OCI-LY1 (cell line): Measurements from ENCODE around the gene SERPIND1.

Experiments
- H2AFZ ChIP-seq: fragments of 200-600 bp; sonication (generic), shearing (Covaris generic); 2 replicates; pipeline ENCODE4 v1.6.0; 2014; ENCODE audit warnings: antibody characterized with exemption, mild to moderate bottlenecking, low read length
- H3F3A ChIP-seq: fragments of 200-600 bp; sonication (generic), shearing (Covaris generic); 2 replicates; pipeline ENCODE4 v1.6.0; 2014; ENCODE audit warnings: mild to moderate bottlenecking, antibody characterized with exemption, low read length, moderate library complexity; ENCODE audit not compliant: insufficient read depth
- H3K27ac ChIP-seq: fragments of 200-600 bp; sonication (generic); 2 replicates; pipeline ENCODE4 v1.5.1; 2014; ENCODE audit warnings: low read length, mixed run types, mild to moderate bottlenecking, low read depth; ENCODE audit not compliant: poor library complexity, severe bottlenecking
- H3K27me3 ChIP-seq: fragments of 200-600 bp; sonication (generic); 2 replicates; pipeline ENCODE4 v1.6.0; 2014; ENCODE audit warnings: antibody characterized with exemption, mild to moderate bottlenecking, low read length, moderate library complexity; ENCODE audit not compliant: insufficient read depth
- H3K36me3 ChIP-seq: fragments of 200-600 bp; sonication (generic); 2 replicates; pipeline ENCODE4 v1.6.1; 2014; ENCODE audit warnings: mild to moderate bottlenecking, antibody characterized with exemption, low read length, moderate library complexity, mixed read lengths; ENCODE audit not compliant: insufficient read depth
- H3K4me1 ChIP-seq: fragments of 200-600 bp; sonication (generic); 2 replicates; pipeline ENCODE4 v1.5.1; 2014; ENCODE audit warnings: mild to moderate bottlenecking, low read length, moderate library complexity; ENCODE audit not compliant: insufficient read depth, severe bottlenecking
- H3K4me2 ChIP-seq: fragments of 200-600 bp; sonication (generic), shearing (Covaris generic); 2 replicates; pipeline ENCODE4 v1.6.1; 2014; ENCODE audit warnings: low read length
- H3K4me3 ChIP-seq: fragments of 200-600 bp; sonication (generic); 2 replicates; pipeline ENCODE4 v1.5.1; 2014; ENCODE audit warnings: low read length, low read depth, mild to moderate bottlenecking, mixed read lengths; ENCODE audit not compliant: poor library complexity, severe bottlenecking
- H3K79me2 ChIP-seq: fragments of 200-600 bp; shearing (Covaris generic); 2 replicates; pipeline ENCODE4 v1.6.1; 2016; ENCODE audit warnings: mixed run types, low read length, mixed read lengths; ENCODE audit not compliant: insufficient read depth
- H3K9ac ChIP-seq: fragments of 200-600 bp; sonication (generic), shearing (Covaris generic); 2 replicates; pipeline ENCODE4 v1.6.1; 2014; ENCODE audit warnings: mild to moderate bottlenecking, low read length, mixed read lengths
- H3K9me2 ChIP-seq: fragments of 200-600 bp; sonication (generic), shearing (Covaris generic); 2 replicates; pipeline ENCODE4 v1.6.1; 2014; ENCODE audit warnings: low read depth, mild to moderate bottlenecking, low read length, mixed read lengths
- H3K9me3 ChIP-seq: fragments of 200-600 bp; shearing (Covaris generic); 2 replicates; pipeline ENCODE4 v1.6.1; 2014; ENCODE audit warnings: low read length, mixed read lengths
- H4K20me1 ChIP-seq: fragments of 200-600 bp; sonication (generic), shearing (Covaris generic); 2 replicates; pipeline ENCODE4 v1.6.0; 2016; ENCODE audit warnings: mild to moderate bottlenecking, low read length; ENCODE audit not compliant: insufficient read depth
- CTCF ChIP-seq: fragments of 200-600 bp; sonication (generic), shearing (Covaris generic); IDR thresholded peaks from 2 replicates; pipeline ENCODE4 v1.5.1; 2017; ENCODE audit warnings: mild to moderate bottlenecking, antibody characterized with exemption, low read length, moderate library complexity, mixed read lengths
- EZH2 ChIP-seq: fragments of 200-600 bp; sonication (generic), shearing (Covaris generic); IDR thresholded peaks from 2 replicates; pipeline ENCODE4 v1.8.0; 2017; ENCODE audit warnings: borderline replicate concordance, mixed run types, mild to moderate bottlenecking, antibody characterized with exemption, low read length, moderate library complexity, mixed read lengths

The SERPIND1 gene

DNA sequence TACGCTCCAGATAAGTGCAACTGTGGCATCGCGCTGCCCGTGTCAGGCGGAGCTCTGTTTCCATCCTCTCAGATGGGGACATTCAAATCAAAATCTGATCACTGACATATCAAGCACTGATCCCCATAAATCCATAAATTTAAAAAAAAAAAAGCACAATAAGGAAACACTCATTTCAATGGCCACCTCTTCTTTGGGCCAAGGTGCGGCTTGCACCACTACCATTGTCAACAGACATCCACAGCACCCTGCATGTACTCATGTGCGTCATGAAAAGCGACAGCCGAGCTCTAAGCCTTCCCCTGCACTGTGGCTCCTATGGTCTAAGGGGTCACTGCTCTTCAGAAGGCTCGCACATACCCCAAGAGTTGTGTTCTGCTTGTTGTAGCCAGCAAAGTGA is 26.7 kb upstream of the SERPIND1 start:
- Histone ChIP-seq H3K4me1 (peaks cover 38% of the 10 kb centered on the region), H3K27ac (no peak overlapping the region), H4K20me1 (no peaks in the 10 kb centered on the region), H3K9ac (no peak overlapping the region), H3K36me3 (peaks cover 66% of the 10 kb centered on the region; the same call in 1 of the 2 replicates), H3K79me2 (no peaks in the 10 kb centered on the region), H3K9me2 (no peaks in the 10 kb centered on the region), H3K4me2 (no peak overlapping the region), H2AFZ (no peak overlapping the region), H3K27me3 (no peaks in the 10 kb centered on the region), H3F3A (no peaks in the 10 kb centered on the region), H3K9me3 (no peaks in the 10 kb centered on the region), H3K4me3 (no peak overlapping the region)
- TF ChIP-seq CTCF (no peak), EZH2 (no peak)

- H3K27ac ChIP-seq: peak overlapping the region; percentile 51
- no peaks in the 10 kb centered on the region for H3K9me2 ChIP-seq
- TF ChIP-seq CTCF (no peak), EZH2 (no peak)
- H3F3A ChIP-seq: no peaks in the 10 kb centered on the region
- no peak overlapping the region for H3K4me3 ChIP-seq
- peaks cover 38% of the 10 kb centered on the region for H3K4me1 ChIP-seq
- no peak overlapping the region for H3K9ac ChIP-seq
- no peak overlapping the region for H3K4me2 ChIP-seq
- peaks cover 61% of the 10 kb centered on the region; the same call in 1 of the 2 replicates for H3K36me3 ChIP-seq
- H3K27me3 ChIP-seq: no peaks in the 10 kb centered on the region
- H3K9me3 ChIP-seq: no peaks in the 10 kb centered on the region
- H3K79me2 ChIP-seq: no peaks in the 10 kb centered on the region
- no peak overlapping the region for H2AFZ ChIP-seq
- no peaks in the 10 kb centered on the region for H4K20me1 ChIP-seq
Measured at GRCh38 chr22:20748082-20748481, 25.8 kb upstream of the SERPIND1 start.

- H3F3A ChIP-seq: no peaks in the 10 kb centered on the region
- no peak overlapping the region for H3K9ac ChIP-seq
- H4K20me1 ChIP-seq: no peaks in the 10 kb centered on the region
Measured at GRCh38 chr22:20748731-20749428, 25.0 kb upstream of the SERPIND1 start.

More at GRCh38 chr22:20748731-20749428, 25.0 kb upstream of the SERPIND1 start:
- Histone ChIP-seq H3K4me2 (peak overlapping the region; percentile 16; the same call in 1 of the 2 replicates), H3K4me1 (peaks cover 38% of the 10 kb centered on the region), H3K36me3 (peaks cover 63% of the 10 kb centered on the region; the same call in 1 of the 2 replicates), H2AFZ (no peak overlapping the region), H3K4me3 (no peak overlapping the region), H3K9me3 (no peaks in the 10 kb centered on the region), H3K27me3 (no peaks in the 10 kb centered on the region), H3K79me2 (no peaks in the 10 kb centered on the region), H3K9me2 (no peaks in the 10 kb centered on the region), H3K27ac (peak overlapping the region; percentile 51)
- TF ChIP-seq CTCF (no peak), EZH2 (no peak)
